RPMI8226 (cell line): ENCODE results near the gene TMPRSS9.
"Not testable (repeated sequence)": the region's sequence is repeated elsewhere in the genome, so short reads cannot be mapped to it uniquely, and the experiment has no call there.

Experiments used
- DNase-seq: peaks from one replicate; pipeline ENCODE4 v3.0.0-alpha.2; 2015

The TMPRSS9 gene

GRCh38 chr19:2464389-2464788 lies 104.3 kb downstream of the TMPRSS9 start:
- no peak for DNase-seq

- DNase-seq: no peak
Observed at GRCh38 chr19:2468596-2468995, 108.5 kb downstream of the TMPRSS9 start.

- peak; percentile 91 for DNase-seq
Observed at GRCh38 chr19:2469102-2469914, 109.2 kb downstream of the TMPRSS9 start.

GRCh38 chr19:2469915-2470200 lies 109.8 kb downstream of the TMPRSS9 start:
- not testable (repeated sequence) for DNase-seq

- peak; percentile 90 for DNase-seq
Observed at GRCh38 chr19:2474232-2475017, 114.4 kb downstream of the TMPRSS9 start.

GRCh38 chr19:2475018-2475701 lies 115.1 kb downstream of the TMPRSS9 start:
- peak; percentile 76 for DNase-seq
